OCI-LY3 (cell line): ENCODE results near the gene BPIFB3.

Experiments used
- H2AFZ ChIP-seq: fragments of 200-600, 300-600 bp; shearing (Covaris generic); 2 replicates; pipeline ENCODE4 v1.6.0; 2014; ENCODE audit warnings: antibody characterized with exemption, low read depth, low read length
- H3K27ac ChIP-seq: fragments of 200-600, 300-600 bp; sonication (generic); 2 replicates; pipeline ENCODE4 v1.5.1; 2014; ENCODE audit warnings: mild to moderate bottlenecking, low read length, moderate library complexity, mixed read lengths
- H3K27me3 ChIP-seq: fragments of 200-600, 300-600 bp; sonication (generic); 2 replicates; pipeline ENCODE4 v1.6.1; 2014; ENCODE audit warnings: low read depth, low read length, mixed read lengths
- H3K36me3 ChIP-seq: fragments of 200-600, 300-600 bp; sonication (generic); replicated peaks from 2 replicates; pipeline ENCODE3; 2014; ENCODE audit warnings: low read depth, low read length, mixed read lengths
- H3K4me1 ChIP-seq: fragments of 300-600, 200-600 bp; sonication (generic); 2 replicates; pipeline ENCODE4 v1.6.1; 2014; ENCODE audit warnings: low read length, mixed read lengths
- H3K4me2 ChIP-seq: fragments of 200-600, 300-600 bp; sonication (generic); 2 replicates; pipeline ENCODE4 v1.6.1; 2014; ENCODE audit warnings: low read length, mixed read lengths
- H3K4me3 ChIP-seq: fragments of 300-600, 200-600 bp; sonication (generic); 2 replicates; pipeline ENCODE4 v1.5.1; 2014; ENCODE audit warnings: antibody characterized with exemption, mild to moderate bottlenecking, low read length, moderate library complexity
- H3K79me2 ChIP-seq: fragments of 300-600, 200-600 bp; shearing (Covaris generic); 2 replicates; pipeline ENCODE4 v1.6.1; 2014; ENCODE audit warnings: mild to moderate bottlenecking, low read length, mixed read lengths
- H3K9ac ChIP-seq: fragments of 300-600, 200-600 bp; shearing (Covaris generic); 2 replicates; pipeline ENCODE4 v1.6.0; 2014; ENCODE audit warnings: mild to moderate bottlenecking, low read length, moderate library complexity
- H3K9me3 ChIP-seq: fragments of 200-600, 300-600 bp; shearing (Covaris generic); 2 replicates; pipeline ENCODE4 v1.6.1; 2014; ENCODE audit warnings: low read length, mixed read lengths; ENCODE audit not compliant: insufficient read depth
- H4K20me1 ChIP-seq: fragments of 200-600, 300-600 bp; sonication (generic); 2 replicates; pipeline ENCODE4 v1.6.1; 2016; ENCODE audit warnings: low read length, mixed read lengths; ENCODE audit not compliant: insufficient read depth
- CTCF ChIP-seq: fragments of 200-600, 300-600 bp; sonication (generic); IDR thresholded peaks from 2 replicates; pipeline ENCODE4 v1.5.1; 2014; ENCODE audit warnings: antibody characterized with exemption, low read length, low read depth
- EZH2phosphoT487 ChIP-seq: fragments of 200-600 bp; shearing (Covaris generic); IDR thresholded peaks from 2 replicates; pipeline ENCODE4 v1.6.1; 2018; ENCODE audit warnings: antibody characterized with exemption, mixed run types, low read depth

BPIFB3 gene

DNA sequence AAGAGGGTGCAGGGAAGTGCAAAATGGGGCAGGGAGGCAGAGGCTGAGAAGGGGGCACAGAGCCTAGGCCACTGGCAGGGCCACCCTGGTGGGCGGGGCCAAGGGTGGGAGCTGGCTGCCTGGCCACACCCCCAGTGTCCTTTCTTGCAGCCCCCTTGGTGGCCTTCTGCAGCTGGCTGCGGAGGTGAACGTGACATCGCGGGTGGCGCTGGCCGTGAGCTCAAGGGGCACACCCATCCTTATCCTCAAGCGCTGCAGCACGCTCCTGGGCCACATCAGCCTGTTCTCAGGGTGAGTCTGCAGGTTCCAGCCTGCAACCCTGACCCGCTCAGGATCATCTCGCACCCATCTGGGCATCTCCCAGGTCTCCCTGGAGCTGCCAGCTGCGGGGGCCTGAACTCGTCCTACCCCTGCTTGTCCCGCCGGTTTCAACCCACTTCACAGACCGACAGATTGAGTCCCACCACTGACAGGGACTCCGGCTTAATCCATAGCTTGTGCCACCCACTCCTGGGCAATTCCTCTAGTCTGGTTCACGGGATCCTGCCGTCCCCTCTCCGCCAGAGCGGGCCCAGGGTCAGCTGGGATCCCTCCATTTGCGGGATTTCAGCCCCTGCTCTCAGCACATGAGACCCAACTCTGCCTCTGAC lies 6.2 kb downstream of the BPIFB3 start:
- Histone ChIP-seq H3K27ac (no peak overlapping the region), H3K79me2 (no peaks in the 10 kb centered on the region), H3K9me3 (no peaks in the 10 kb centered on the region), H3K27me3 (no peaks in the 10 kb centered on the region), H3K4me1 (no peaks in the 10 kb centered on the region), H4K20me1 (no peaks in the 10 kb centered on the region), H3K4me2 (no peak overlapping the region), H3K4me3 (no peak overlapping the region), H2AFZ (no peak overlapping the region), H3K9ac (no peak overlapping the region), H3K36me3 (no peaks in the 10 kb centered on the region)
- no peak for TF ChIP-seq CTCF
- TF ChIP-seq EZH2phosphoT487 = no peak

GRCh38 chr20:33061658-33062028 lies 7.9 kb downstream of the BPIFB3 start:
- Histone ChIP-seq H3K27ac (no peak overlapping the region), H4K20me1 (no peaks in the 10 kb centered on the region), H2AFZ (no peak overlapping the region), H3K36me3 (no peaks in the 10 kb centered on the region), H3K27me3 (no peaks in the 10 kb centered on the region), H3K4me1 (no peaks in the 10 kb centered on the region), H3K9ac (no peak overlapping the region), H3K4me2 (no peak overlapping the region), H3K4me3 (no peak overlapping the region), H3K79me2 (no peaks in the 10 kb centered on the region), H3K9me3 (no peaks in the 10 kb centered on the region)
- TF ChIP-seq EZH2phosphoT487 = no peak
- no peak for TF ChIP-seq CTCF

- Histone ChIP-seq H2AFZ (no peak overlapping the region), H3K79me2 (no peaks in the 10 kb centered on the region), H3K27ac (no peak overlapping the region), H3K27me3 (no peaks in the 10 kb centered on the region), H3K36me3 (no peaks in the 10 kb centered on the region), H3K9ac (no peak overlapping the region), H3K4me3 (no peak overlapping the region), H3K4me2 (no peak overlapping the region), H3K9me3 (no peaks in the 10 kb centered on the region), H3K4me1 (no peaks in the 10 kb centered on the region), H4K20me1 (no peaks in the 10 kb centered on the region)
- TF ChIP-seq EZH2phosphoT487 = no peak
- TF ChIP-seq CTCF = no peak
These were observed 8.6 kb downstream of the BPIFB3 start for GRCh38 chr20:33062105-33062824.

DNA sequence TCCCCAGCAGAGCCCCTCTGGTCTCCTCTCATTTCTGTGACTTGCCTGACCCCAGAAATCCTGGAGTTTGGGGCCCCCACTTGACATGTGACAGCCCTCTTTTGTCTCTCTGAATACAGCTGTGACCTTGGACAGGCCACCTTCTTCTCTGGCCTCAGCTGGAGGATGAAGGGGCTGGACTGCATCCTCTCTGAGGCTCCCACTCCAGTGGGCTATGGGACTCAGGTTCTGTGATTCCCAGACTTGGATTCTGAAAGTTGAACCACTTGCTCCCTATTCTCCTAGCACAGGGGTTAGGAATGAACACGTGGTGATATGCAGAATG lies 9.1 kb downstream of the BPIFB3 start:
- H3K27ac ChIP-seq = no peak overlapping the region
- no peak overlapping the region for H3K4me2 ChIP-seq
- no peaks in the 10 kb centered on the region for H3K36me3 ChIP-seq
- no peaks in the 10 kb centered on the region for H4K20me1 ChIP-seq
- H3K9me3 ChIP-seq = no peaks in the 10 kb centered on the region
- TF ChIP-seq CTCF = no peak
- no peak for TF ChIP-seq EZH2phosphoT487
- H3K4me3 ChIP-seq = no peak overlapping the region
- no peak overlapping the region for H2AFZ ChIP-seq
- no peak overlapping the region for H3K9ac ChIP-seq
- no peaks in the 10 kb centered on the region for H3K4me1 ChIP-seq
- no peaks in the 10 kb centered on the region for H3K79me2 ChIP-seq
- H3K27me3 ChIP-seq = no peaks in the 10 kb centered on the region
